GM12878 (cell line): ENCODE measurements around the gene CACNA2D4. TPM values are rescaled to one million over a fixed set of nuclear protein-coding genes. Genes with fewer than 3 reads are reported as not detected.

Experiments
- ATAC-seq: fragments of 200-7000 bp; cut with Tn5 transposase; 3 replicates; pipeline ENCODE4 v1.9.1; 2020; ENCODE audit warnings: mild to moderate bottlenecking, moderate library complexity
- BruUV-seq: library from RNA; stranded (reverse); fragments of 400-500 nt; replicated peaks from 2 replicates; lab custom pipeline; 2021; lab: Mats Ljungman, UMichigan
- CTCF ChIA-PET: fragments of 300-600 bp; sonication (Branson Sonifier 250); formaldehyde crosslinking; extraction: SDS; loops from one replicate; lab custom pipeline; 2021; ENCODE audit warnings: inconsistent platforms; lab: Yijun Ruan, JAX
- POLR2A ChIA-PET: fragments of 350-600 bp; formaldehyde crosslinking; extraction: SDS; loops from one replicate; lab custom pipeline; 2021; ENCODE audit warnings: inconsistent platforms; lab: Charles Lee
- RAD21 ChIA-PET: fragments of 300-600 bp; sonication (Branson Sonifier 250); formaldehyde crosslinking; loops from one replicate; lab custom pipeline; 2023; ENCODE audit warnings: antibody characterized with exemption; ENCODE audit not compliant: unreplicated experiment; lab: Charles Lee
- SMC1A ChIA-PET: fragments of 300-600 bp; sonication (Branson Sonifier 250); formaldehyde crosslinking; loops from one replicate; lab custom pipeline; 2023; ENCODE audit not compliant: unreplicated experiment, uncharacterized antibody; lab: Charles Lee
- DNase-seq: peaks from one replicate; pipeline ENCODE4 v3.0.0-alpha.2; 2011; ENCODE audit warnings: low read depth, low spot score
- FAIRE-seq: peaks from 3 replicates; lab custom pipeline; 2011; peaks lifted over from hg19 to GRCh38; lab: Jason Lieb, UNC
- H2AFZ ChIP-seq: 2 replicates; pipeline ENCODE4 v1.6.0; 2011; ENCODE audit warnings: low read depth, low read length, control low read depth; ENCODE audit not compliant: control insufficient read depth
- H3K27ac ChIP-seq: 2 replicates; pipeline ENCODE4 v1.5.1; 2011; ENCODE audit warnings: control low read depth; ENCODE audit not compliant: control insufficient read depth, insufficient read depth
- H3K27me3 ChIP-seq, 2 experiments: replicated peaks in 1 of 2; 2 replicates each; pipeline versions ENCODE4 v1.6.0 to v1.6.1; 2011; ENCODE audit warnings: low read length in 1 of 2; ENCODE audit not compliant: control insufficient read depth in 2 of 2, insufficient read depth in 2 of 2
- H3K36me3 ChIP-seq, 2 experiments: 2 replicates each; pipeline ENCODE4 v1.5.1; 2011; ENCODE audit warnings: low read length in 1 of 2; ENCODE audit not compliant: control insufficient read depth in 2 of 2, insufficient read depth in 2 of 2
- H3K4me1 ChIP-seq: 2 replicates; pipeline ENCODE4 v1.6.1; 2011; ENCODE audit warnings: mild to moderate bottlenecking, low read length, moderate library complexity, mixed read lengths; ENCODE audit not compliant: control insufficient read depth, insufficient read depth
- H3K4me2 ChIP-seq: 2 replicates; pipeline ENCODE4 v1.6.0; 2011; ENCODE audit warnings: control low read depth; ENCODE audit not compliant: control insufficient read depth, insufficient read depth
- H3K4me3 ChIP-seq: fragments of 200-600 bp; sonication (generic); 2 replicates; pipeline ENCODE4 v1.5.1; 2016
- H3K79me2 ChIP-seq: 2 replicates; pipeline ENCODE4 v1.6.0; 2011; ENCODE audit warnings: low read length; ENCODE audit not compliant: control insufficient read depth, insufficient read depth
- H3K9ac ChIP-seq: 2 replicates; pipeline ENCODE4 v1.8.0; 2011; ENCODE audit warnings: low read length, control low read depth, mixed read lengths; ENCODE audit not compliant: control insufficient read depth, insufficient read depth
- H3K9me3 ChIP-seq: replicated peaks from 3 replicates; pipeline ENCODE4 v1.5.1; 2011; ENCODE audit warnings: mild to moderate bottlenecking, low read length; ENCODE audit not compliant: control insufficient read depth, insufficient read depth
- H4K20me1 ChIP-seq: 2 replicates; pipeline ENCODE4 v1.6.0; 2011; ENCODE audit not compliant: control insufficient read depth, insufficient read depth
- CBX5 ChIP-seq: sonication (generic); IDR thresholded peaks from 2 replicates; pipeline ENCODE4 v1.6.1; 2016; ENCODE audit warnings: low read depth, moderate library complexity, mild to moderate bottlenecking, inconsistent platforms
- HCFC1 ChIP-seq: fragments of 150-350 bp; IDR thresholded peaks from 2 replicates; pipeline ENCODE4 v1.6.1; 2014; ENCODE audit warnings: low read length
- MTA2 ChIP-seq: fragments of 450-650 bp; IDR thresholded peaks from 2 replicates; pipeline ENCODE4 v1.6.1; 2016; ENCODE audit warnings: low read depth, mild to moderate bottlenecking, moderate library complexity
- RUNX3 ChIP-seq: IDR thresholded peaks from 2 replicates; pipeline ENCODE4 v1.6.1; 2012; ENCODE audit warnings: low read length, inconsistent platforms
- SIN3A ChIP-seq: IDR thresholded peaks from 2 replicates; pipeline ENCODE4 v1.6.1; 2012; ENCODE audit warnings: low read depth, low read length, improper control_type of control experiment
- STAT3 ChIP-seq: IDR thresholded peaks from 2 replicates; pipeline ENCODE4 v1.6.1; 2011; ENCODE audit warnings: low read depth, low read length, improper control_type of control experiment
- YY1 ChIP-seq: IDR thresholded peaks from 2 replicates; pipeline ENCODE4 v1.6.1; 2011; ENCODE audit warnings: low read depth, mild to moderate bottlenecking, low read length
- ZNF217 ChIP-seq: fragments of 450-650 bp; IDR thresholded peaks from 2 replicates; pipeline ENCODE4 v1.6.1; 2017; ENCODE audit warnings: antibody characterized with exemption, mild to moderate bottlenecking
- ZNF592 ChIP-seq: fragments of 450-650 bp; IDR thresholded peaks from 2 replicates; pipeline ENCODE4 v1.6.1; 2017; ENCODE audit warnings: mild to moderate bottlenecking, moderate library complexity
- WGBS: methylation state at CpG from one replicate; pipeline ENCODE4 v1.1.6; 2016; ENCODE audit warnings: low lambda C conversion rate; ENCODE audit not compliant: insufficient replicate concordance, insufficient coverage; ENCODE audit errors: missing lambda C conversion rate; 5-methylcytosine and 5-hydroxymethylcytosine counted together
- in situ Hi-C: fragments of 300-500 bp; cut with MboI; formaldehyde crosslinking; loops from 9 replicates; pipeline ENCODE4 v1.14.3; 2018; ENCODE audit warnings: mixed read lengths
- intact Hi-C: fragments of 100-400 bp; cut with micrococcal nuclease; formaldehyde crosslinking; loops from one replicate; pipeline ENCODE4 v1.14.2; 2022; ENCODE audit not compliant: unreplicated experiment
- polyA plus RNA-seq, 11 experiments: library from polyadenylated mRNA; depleted of rRNA in 4 of 11; unstranded in 6 of 11; stranded (reverse) in 5 of 11; fragments of >200 nt; fragmentation: Nextera tagmentation in 4 of 11; fragmentation: Illumina TruSeq in 1 of 11; extraction: Ambion mirVana in 4 of 11; extraction: Trizol in 1 of 11; gene quantifications; 1 replicate in 1 of 11; 2 replicates in 10 of 11; pipeline versions ENCODE4 v1.2.1 to v1.2.3, GENCODE V29; 2011 to 2016; ENCODE audit warnings: inconsistent platforms in 2 of 11, missing spikeins in 2 of 11, low read depth in 1 of 11
- total RNA-seq, 4 experiments: library from RNA; depleted of rRNA in 3 of 4; stranded (reverse); fragments of >200 nt in 3 of 4; fragmentation: Illumina TruSeq in 1 of 4; extraction: Trizol in 1 of 4; gene quantifications; 2 replicates each; pipeline versions ENCODE4 v1.2.1 to v1.2.3, GENCODE V29; 2013 to 2021

CACNA2D4 gene
- total and polyA plus RNA-seq, 10 of the 15 experiments (the other 5 are each of a cell fraction or from before 2014, with no cell fraction given), result 0.03 to 1.0 (median 0.65) TPM

- no peak for DNase-seq
- Histone ChIP-seq H3K27ac (no peak overlapping the region), H3K4me3 (no peak overlapping the region), H3K4me1 (no peaks in the 10 kb centered on the region), H2AFZ (no peak overlapping the region), H3K9ac (no peak overlapping the region), H4K20me1 (no peaks in the 10 kb centered on the region), H3K9me3 (peaks cover 13% of the 10 kb centered on the region), H3K4me2 (no peak overlapping the region), H3K27me3 (no peaks in the 10 kb centered on the region), H3K36me3 (peaks cover 1 to 7% of the 10 kb centered on the region in 2 experiments; a peak in 2 of 4 replicates), H3K79me2 (peaks cover 35% of the 10 kb centered on the region)
- intact Hi-C loops (loop anchor here (5.0 kb wide), 1 partner anchor 55 kb away; the partner anchor contains the start of gene ADIPOR2), in situ Hi-C loops (no loop called here)
- WGBS, result 93% methylated on average over 2 of the region's 2 CpGs
- POLR2A ChIA-PET, result no interaction called here
- CTCF ChIA-PET, result no interaction called here
- TF ChIP-seq ZNF592, result no peak
- no peak for TF ChIP-seq RUNX3
- no peak for TF ChIP-seq HCFC1
- peak; percentile 79 for TF ChIP-seq YY1
- TF ChIP-seq STAT3, result no peak
- peak; percentile 98 for TF ChIP-seq CBX5
- no peak for TF ChIP-seq ZNF217
- TF ChIP-seq SIN3A, result no peak
- TF ChIP-seq MTA2, result no peak
- ATAC-seq, result no peak
- no peak for FAIRE-seq
- SMC1A ChIA-PET, result no interaction called here
- BruUV-seq, result no TSS peak
- RAD21 ChIA-PET, result interaction anchor here (0.6 kb wide), 1 partner anchor 46 kb away, joined by 4 read pairs; no protein-coding TSS in a partner anchor
Measured at GRCh38 chr12:1747609-1748008, 170.8 kb downstream of the CACNA2D4 start.
